VCaP (cell line): Measurements from ENCODE around the gene C1orf115.
"Not testable (repeated sequence)": the region's sequence is repeated elsewhere in the genome, so short reads cannot be mapped to it uniquely, and the experiment has no call there.

ENCODE experiments used
- H3K27ac ChIP-seq: fragments of 450-650 bp; 2 replicates; pipeline ENCODE4 v1.5.1; 2017
- CTCF ChIP-seq: fragments of 450-650 bp; conservative IDR thresholded peaks from 2 replicates; pipeline ENCODE4 v1.5.1; 2017; ENCODE audit warnings: mild to moderate bottlenecking, moderate library complexity

The C1orf115 gene

GRCh38 chr1:220670365-220670764, 19.8 kb upstream of the C1orf115 start:
- no peak overlapping the region for H3K27ac ChIP-seq
- TF ChIP-seq CTCF = no peak

- TF ChIP-seq CTCF = no peak
- H3K27ac ChIP-seq = no peak overlapping the region
Measured at GRCh38 chr1:220673921-220674320, 16.2 kb upstream of the C1orf115 start.

GRCh38 chr1:220677251-220677650, 12.9 kb upstream of the C1orf115 start:
- no peak overlapping the region for H3K27ac ChIP-seq
- TF ChIP-seq CTCF = no peak

- H3K27ac ChIP-seq = no peak overlapping the region
- peak; percentile 88 for TF ChIP-seq CTCF
Measured at GRCh38 chr1:220680085-220680687, 10.0 kb upstream of the C1orf115 start.

GRCh38 chr1:220681220-220681880, 8.8 kb upstream of the C1orf115 start:
- no peak overlapping the region for H3K27ac ChIP-seq
- no peak for TF ChIP-seq CTCF

- no peak overlapping the region for H3K27ac ChIP-seq
- TF ChIP-seq CTCF = no peak
Measured at GRCh38 chr1:220682901-220683576, 7.1 kb upstream of the C1orf115 start.

- not testable (repeated sequence) for H3K27ac ChIP-seq
Measured at GRCh38 chr1:220683716-220684115, 6.4 kb upstream of the C1orf115 start.

GRCh38 chr1:220684890-220685289, 5.3 kb upstream of the C1orf115 start:
- H3K27ac ChIP-seq = no peak overlapping the region
- TF ChIP-seq CTCF = no peak
